Measurements from ENCODE around the gene SNAP91.

GRCh38 chr6:83685481-83685880, 23.4 kb downstream of the SNAP91 start:
- TF ChIP-seq CTCF (IDR thresholded peaks at IDR 0.05; ENCODE audit: poor library complexity, severe bottlenecking) (no peak), EP300 (conservative IDR thresholded peaks at IDR 0.05; ENCODE audit: poor library complexity, severe bottlenecking) (no peak), POLR2AphosphoS5 (IDR thresholded peaks at IDR 0.05) (no peak), RAD21 (conservative IDR thresholded peaks at IDR 0.05) (no peak), MXI1 (conservative IDR thresholded peaks at IDR 0.05; ENCODE audit: poor library complexity, severe bottlenecking) (no peak), SMC3 (conservative IDR thresholded peaks at IDR 0.05; ENCODE audit: poor library complexity) (no peak), REST (IDR thresholded peaks at IDR 0.05; ENCODE audit: borderline replicate concordance) (no peak)
